Activated CD8-positive, alpha-beta memory T cell treated with anti-CD3 and anti-CD28 coated beads, Interleukin-2, amount 10 ng/mL, durations not matched to agents 7 days and 5 days (primary cell): ENCODE results near the gene IFNW1. TPM values are rescaled to one million over a fixed set of nuclear protein-coding genes. Genes with fewer than 3 reads are reported as not detected.
A peak's percentile ranks its signal among the peaks of the same experiment; 100 is the strongest.
"Not testable (repeated sequence)": the region's sequence is repeated elsewhere in the genome, so short reads cannot be mapped to it uniquely, and the experiment has no call there.

Experiments
- ATAC-seq: fragments of 150-1000 bp; cut with Tn5 transposase; one replicate; pipeline ENCODE4 v1.10.0; 2021; ENCODE audit warnings: moderate library complexity
- CTCF ChIA-PET: fragments of 350-600 bp; sonication (Branson Sonifier 250); formaldehyde crosslinking; loops from one replicate; lab custom pipeline; 2021; ENCODE audit warnings: antibody characterized with exemption; lab: Charles Lee
- DNase-seq: peaks from one replicate; pipeline ENCODE4 v3.0.0-alpha.2; 2020
- H3K27ac Mint-ChIP-seq: one replicate; pipeline ENCODE4 v1.8.0; 2021; ENCODE audit warnings: mild to moderate bottlenecking, mixed read lengths
- H3K27me3 Mint-ChIP-seq: one replicate; pipeline ENCODE4 v1.8.0; 2021; ENCODE audit warnings: mixed read lengths
- H3K36me3 Mint-ChIP-seq: one replicate; pipeline ENCODE4 v1.8.0; 2021; ENCODE audit warnings: mild to moderate bottlenecking, mixed read lengths
- H3K4me1 Mint-ChIP-seq: one replicate; pipeline ENCODE4 v1.8.0; 2021; ENCODE audit warnings: mixed read lengths
- H3K4me3 Mint-ChIP-seq: one replicate; pipeline ENCODE4 v1.8.0; 2021; ENCODE audit warnings: mild to moderate bottlenecking, moderate library complexity, mixed read lengths
- H3K9me3 Mint-ChIP-seq: one replicate; pipeline ENCODE4 v1.8.0; 2022; ENCODE audit warnings: low read depth, mixed read lengths
- total RNA-seq, 2 experiments: library from RNA; stranded (reverse); gene quantifications; one replicate each; pipeline ENCODE4 v1.2.3, GENCODE V29; 2021

Gene IFNW1
- total RNA-seq = under 1 TPM in 1 of 2 experiments, not detected in 1; 0.23 TPM

DNA sequence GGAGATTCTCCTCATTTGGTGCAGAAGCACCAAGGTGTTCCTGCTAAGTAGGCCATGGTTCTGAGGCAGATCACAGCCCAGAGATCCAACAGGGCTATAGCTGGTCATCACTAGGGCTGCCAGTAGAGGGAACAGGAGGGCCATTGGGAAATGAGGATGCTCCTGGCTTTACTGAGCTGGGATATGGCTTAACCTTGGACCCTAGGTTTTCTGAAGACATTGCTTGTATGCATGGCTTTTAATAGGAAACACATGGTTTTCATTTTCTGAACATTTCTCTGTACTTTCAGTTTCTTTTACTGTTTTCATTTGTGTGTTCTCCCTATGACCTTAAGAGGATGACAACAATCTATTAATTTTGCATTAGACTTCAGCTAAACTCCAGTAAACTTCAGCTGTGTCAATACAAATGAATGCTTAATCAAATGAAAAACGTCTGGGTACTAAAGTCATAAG, at the start of gene IFNW1:
IFNW1 (minus strand) TSS at position 406 of the 456 bp plus-strand sequence; CDS start at position 144, 262 bp downstream.
- DNase-seq (no peak), ATAC-seq (peak; percentile 53)
- Mint-ChIP-seq H3K27me3 (peaks cover 3% of the 10 kb centered on the region), H3K9me3 (peaks cover 4% of the 10 kb centered on the region), H3K4me3 (no peak within 1 kb of the TSS), H3K36me3 (peaks cover 19% of the 10 kb centered on the region), H3K27ac (peak within 1 kb of the TSS; percentile 24), H3K4me1 (peaks cover 35% of the 10 kb centered on the region)
- CTCF ChIA-PET = interaction anchor here (0.8 to 1.6 kb wide), 3 partner anchors 9 to 42 kb away, joined by 3 to 4 read pairs (median 3); no protein-coding TSS in a partner anchor

DNA sequence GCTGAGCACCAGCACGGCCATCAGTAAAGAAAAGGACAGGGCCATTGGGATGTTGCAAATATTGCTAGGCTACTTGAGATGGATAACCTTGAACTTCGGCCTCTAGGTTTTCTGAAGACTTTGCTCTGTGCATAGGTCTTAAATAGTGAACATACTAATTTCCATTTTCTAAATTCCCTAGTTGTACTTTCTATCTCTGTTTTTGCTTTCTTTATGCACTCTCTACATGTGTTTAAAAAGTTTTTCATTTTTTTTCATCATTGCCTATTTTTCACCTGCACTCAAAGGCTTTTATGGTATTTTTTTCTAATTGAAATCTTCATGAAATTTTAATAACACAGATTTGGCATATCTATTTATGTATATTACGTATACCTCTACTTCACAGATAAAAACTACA, 45.9 kb upstream of the IFNW1 start, which contains the start of gene IFNA4:
IFNA4 (minus strand) TSS at position 101 of the 400 bp plus-strand sequence; CDS start at position 45, 56 bp downstream.
- not testable (repeated sequence) for H3K9me3 Mint-ChIP-seq, H3K4me3 Mint-ChIP-seq, H3K36me3 Mint-ChIP-seq, ATAC-seq, DNase-seq, H3K27ac Mint-ChIP-seq
- peaks cover 16% of the 10 kb centered on the region for H3K27me3 Mint-ChIP-seq
- CTCF ChIA-PET = interaction anchor here (1.4 kb wide), 1 partner anchor 65 kb away, joined by 3 read pairs; no protein-coding TSS in a partner anchor
- H3K4me1 Mint-ChIP-seq = peaks cover 12% of the 10 kb centered on the region

DNA sequence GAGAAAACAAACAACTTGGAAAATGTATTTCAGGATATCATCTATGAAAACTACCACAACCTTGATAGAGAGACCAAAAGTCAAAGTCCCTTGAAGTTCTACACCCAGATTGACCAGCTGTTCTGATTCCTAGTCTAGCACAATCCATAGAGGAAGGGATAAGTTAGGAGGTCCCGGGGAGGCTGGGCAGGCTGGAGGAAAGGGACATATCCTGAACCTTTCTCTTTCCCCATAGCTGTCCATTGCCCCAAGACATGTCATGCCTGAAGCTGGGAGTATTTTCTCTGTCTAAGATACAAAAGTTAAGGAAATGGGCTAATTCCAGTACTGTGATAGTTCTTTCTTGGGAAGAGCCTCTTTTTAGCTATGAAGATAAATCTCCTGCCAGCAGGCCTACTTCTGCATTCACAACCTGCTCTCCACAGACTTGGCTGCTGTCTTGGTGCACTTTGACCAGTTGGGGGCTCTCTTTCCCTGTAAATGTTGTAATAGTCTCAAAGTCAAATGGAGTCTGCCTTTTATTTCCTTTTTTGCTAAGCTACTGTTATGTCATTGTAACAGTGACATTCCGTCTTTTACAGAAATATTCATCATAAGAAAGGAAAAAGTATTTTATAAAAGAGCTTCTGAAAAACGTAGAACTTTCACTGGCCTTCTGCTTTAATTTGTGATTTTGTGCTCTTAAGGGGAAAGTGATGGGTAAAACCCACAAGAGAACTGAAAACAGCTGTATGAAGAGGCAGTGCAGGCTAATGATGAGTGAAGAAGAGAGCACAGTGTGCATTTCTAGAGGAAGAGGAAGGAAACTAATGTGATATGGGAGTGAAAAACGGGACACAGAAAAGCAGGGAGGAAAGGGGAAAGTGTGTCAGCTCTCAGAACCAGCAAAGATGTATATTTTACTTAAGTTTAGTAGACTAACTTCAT, 41.4 kb upstream of the IFNW1 start:
- H3K27ac Mint-ChIP-seq = not testable (repeated sequence)
- peak; percentile 56 for DNase-seq

DNA sequence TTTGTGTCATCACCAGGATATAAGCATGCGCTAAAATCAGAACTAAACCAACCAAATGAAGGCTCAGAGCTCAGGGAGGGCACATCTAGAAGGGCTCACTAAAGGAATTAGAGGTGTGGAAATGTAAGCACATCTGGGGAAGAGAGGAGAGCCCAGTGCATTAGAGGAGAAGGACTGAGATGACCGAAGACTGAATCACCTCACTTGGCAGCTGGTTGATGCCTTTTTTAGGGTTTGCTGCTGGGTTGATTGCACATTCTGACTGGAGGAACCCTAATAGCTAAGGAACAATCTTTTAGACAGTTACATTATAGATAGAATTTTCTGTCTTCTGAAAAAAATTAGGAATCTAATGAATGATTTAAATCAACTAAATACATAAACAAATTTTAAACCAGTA, 33.0 kb upstream of the IFNW1 start:
- ATAC-seq (no peak), DNase-seq (no peak)
- H3K27ac Mint-ChIP-seq = no peak overlapping the region
- CTCF ChIA-PET = interaction anchor here (1.1 to 2.8 kb wide), 3 partner anchors 9 to 21 kb away, joined by 5 to 17 read pairs (median 6); no protein-coding TSS in a partner anchor
- no peaks in the 10 kb centered on the region for H3K9me3 Mint-ChIP-seq
- no peaks in the 10 kb centered on the region for H3K36me3 Mint-ChIP-seq
- H3K4me1 Mint-ChIP-seq = no peaks in the 10 kb centered on the region
- H3K4me3 Mint-ChIP-seq = no peak overlapping the region
- peaks cover 12% of the 10 kb centered on the region for H3K27me3 Mint-ChIP-seq

More for the DNA sequence above, 41.4 kb upstream of the IFNW1 start:
- not testable (repeated sequence) for H3K4me3 Mint-ChIP-seq, H3K36me3 Mint-ChIP-seq, H3K9me3 Mint-ChIP-seq
- H3K27me3 Mint-ChIP-seq = peaks cover 10% of the 10 kb centered on the region
- peak; percentile 93 for ATAC-seq
- H3K4me1 Mint-ChIP-seq = peaks cover 12% of the 10 kb centered on the region
- CTCF ChIA-PET = interaction anchor here (0.6 to 3.0 kb wide), 23 partner anchors 9 to 272 kb away, joined by 3 to 18 read pairs (median 5); no protein-coding TSS in a partner anchor

DNA sequence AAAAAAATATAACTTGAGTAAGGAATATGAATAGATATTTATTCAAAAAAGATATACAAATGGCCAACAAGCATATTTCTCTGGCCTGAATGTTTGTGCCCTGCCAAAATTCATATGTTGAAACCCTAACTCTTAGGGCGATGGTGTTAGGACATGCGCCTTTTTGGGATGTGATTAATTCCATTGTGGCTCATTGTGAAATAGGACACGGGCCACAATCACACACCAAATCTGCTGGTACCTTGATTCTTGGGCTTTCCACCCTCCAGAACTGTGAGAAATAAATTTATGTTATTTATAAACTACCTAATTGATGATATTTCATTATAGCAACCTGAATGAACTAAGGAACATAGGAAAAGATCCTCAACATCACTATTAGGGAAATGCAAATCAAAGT, 30.5 kb upstream of the IFNW1 start:
- Mint-ChIP-seq H3K4me1 (no peaks in the 10 kb centered on the region), H3K9me3 (no peaks in the 10 kb centered on the region), H3K27me3 (peaks cover 13% of the 10 kb centered on the region), H3K27ac (no peak overlapping the region), H3K36me3 (no peaks in the 10 kb centered on the region), H3K4me3 (no peak overlapping the region)
- DNase-seq (no peak), ATAC-seq (no peak)
- CTCF ChIA-PET = no interaction called here

- ATAC-seq (no peak), DNase-seq (no peak)
- CTCF ChIA-PET = no interaction called here
- no peak overlapping the region for H3K4me3 Mint-ChIP-seq
- H3K27ac Mint-ChIP-seq = no peak overlapping the region
- H3K36me3 Mint-ChIP-seq = no peaks in the 10 kb centered on the region
- no peaks in the 10 kb centered on the region for H3K4me1 Mint-ChIP-seq
- peaks cover 10% of the 10 kb centered on the region for H3K27me3 Mint-ChIP-seq
- no peaks in the 10 kb centered on the region for H3K9me3 Mint-ChIP-seq
Measured at GRCh38 chr9:21171351-21171750, 29.7 kb upstream of the IFNW1 start.

DNA sequence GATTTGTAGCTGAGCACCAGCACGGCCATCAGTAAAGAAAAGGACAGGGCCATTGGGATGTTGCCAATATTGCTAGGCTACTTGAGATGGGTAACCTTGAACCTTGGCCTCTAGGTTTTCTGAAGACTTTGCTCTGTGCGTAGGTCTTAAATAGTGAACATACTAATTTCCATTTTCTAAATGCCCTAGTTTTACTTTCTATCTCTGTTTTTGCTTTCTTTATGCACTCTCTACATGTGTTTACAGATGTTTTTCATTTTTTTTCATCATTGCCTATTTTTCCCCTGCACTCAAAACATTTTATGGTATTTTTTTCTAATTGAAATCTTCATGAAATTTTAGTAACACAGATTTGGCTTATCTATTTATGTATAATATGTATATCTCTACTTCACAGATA, 24.9 kb upstream of the IFNW1 start, which contains the start of gene IFNA21:
IFNA21 (minus strand) TSS at position 101 of the 400 bp plus-strand sequence; CDS start at position 53, 48 bp downstream.
- H3K9me3 Mint-ChIP-seq, H3K36me3 Mint-ChIP-seq, H3K4me3 Mint-ChIP-seq, H3K27ac Mint-ChIP-seq, H3K27me3 Mint-ChIP-seq, H3K4me1 Mint-ChIP-seq, DNase-seq, ATAC-seq: not testable (repeated sequence)
- CTCF ChIA-PET = interaction anchor here (1.1 kb wide), 1 partner anchor 17 kb away, joined by 3 read pairs; no protein-coding TSS in a partner anchor

DNA sequence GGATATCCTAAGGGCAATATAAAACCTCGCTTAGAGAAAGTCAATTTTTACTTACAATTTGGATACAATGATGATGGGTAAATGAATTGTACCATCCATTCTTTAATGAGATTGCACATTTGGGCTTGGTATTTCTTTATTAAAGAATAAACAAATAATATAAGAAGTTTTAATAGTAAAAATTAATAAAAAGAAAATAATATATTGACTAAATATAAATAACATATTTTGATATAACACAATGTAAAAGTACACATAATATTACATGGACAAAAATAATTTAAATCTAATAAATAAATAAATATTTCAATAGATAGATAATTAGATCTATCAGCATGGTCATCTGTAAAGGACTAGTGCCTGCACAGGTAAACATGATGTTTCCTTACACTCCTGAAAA, 23.9 kb upstream of the IFNW1 start:
- CTCF ChIA-PET = no interaction called here
- Mint-ChIP-seq H3K9me3 (peaks cover 3% of the 10 kb centered on the region), H3K27me3 (peaks cover 3% of the 10 kb centered on the region), H3K4me1 (peaks cover 14% of the 10 kb centered on the region), H3K27ac (no peak overlapping the region), H3K36me3 (peaks cover 11% of the 10 kb centered on the region), H3K4me3 (no peak overlapping the region)
- DNase-seq (no peak), ATAC-seq (no peak)

GRCh38 chr9:21160178-21160577, 18.5 kb upstream of the IFNW1 start:
- peak; percentile 94 for ATAC-seq
- CTCF ChIA-PET = interaction anchor here (0.7 to 2.1 kb wide), 3 partner anchors 23 to 69 kb away, joined by 3 to 18 read pairs (median 4); no protein-coding TSS in a partner anchor
- H3K4me3 Mint-ChIP-seq = peak overlapping the region; percentile 44

GRCh38 chr9:21155501-21155900, 13.9 kb upstream of the IFNW1 start:
- Mint-ChIP-seq H3K4me1 (peaks cover 35% of the 10 kb centered on the region), H3K4me3 (no peak overlapping the region), H3K36me3 (peaks cover 12% of the 10 kb centered on the region), H3K27me3 (peaks cover 3% of the 10 kb centered on the region), H3K9me3 (peaks cover 5% of the 10 kb centered on the region), H3K27ac (no peak overlapping the region)
- no peak for ATAC-seq
- no peak for DNase-seq
- CTCF ChIA-PET = interaction anchor here (1.0 kb wide), 1 partner anchor 241 kb away, joined by 3 read pairs; no protein-coding TSS in a partner anchor

More at GRCh38 chr9:21160178-21160577, 18.5 kb upstream of the IFNW1 start:
- H3K27ac Mint-ChIP-seq = peak overlapping the region; percentile 81
- H3K9me3 Mint-ChIP-seq = peaks cover 8% of the 10 kb centered on the region
- H3K36me3 Mint-ChIP-seq = peaks cover 23% of the 10 kb centered on the region
- DNase-seq = peak; percentile 88
- H3K27me3 Mint-ChIP-seq = no peaks in the 10 kb centered on the region
- peaks cover 42% of the 10 kb centered on the region for H3K4me1 Mint-ChIP-seq

- ATAC-seq = peak; percentile 90
- H3K9me3 Mint-ChIP-seq = peaks cover 5% of the 10 kb centered on the region
- DNase-seq = peak; percentile 53
- peak overlapping the region; percentile 18 for H3K4me3 Mint-ChIP-seq
- peaks cover 3% of the 10 kb centered on the region for H3K27me3 Mint-ChIP-seq
- peaks cover 25% of the 10 kb centered on the region for H3K4me1 Mint-ChIP-seq
- H3K36me3 Mint-ChIP-seq = peaks cover 12% of the 10 kb centered on the region
- CTCF ChIA-PET = interaction anchor here (0.8 to 2.0 kb wide), 12 partner anchors 9 to 633 kb away, joined by 3 to 10 read pairs (median 4); partner anchors contain the start of gene IFNW1
- peak overlapping the region; percentile 66 for H3K27ac Mint-ChIP-seq
Measured at GRCh38 chr9:21154018-21154608, 12.5 kb upstream of the IFNW1 start.

DNA sequence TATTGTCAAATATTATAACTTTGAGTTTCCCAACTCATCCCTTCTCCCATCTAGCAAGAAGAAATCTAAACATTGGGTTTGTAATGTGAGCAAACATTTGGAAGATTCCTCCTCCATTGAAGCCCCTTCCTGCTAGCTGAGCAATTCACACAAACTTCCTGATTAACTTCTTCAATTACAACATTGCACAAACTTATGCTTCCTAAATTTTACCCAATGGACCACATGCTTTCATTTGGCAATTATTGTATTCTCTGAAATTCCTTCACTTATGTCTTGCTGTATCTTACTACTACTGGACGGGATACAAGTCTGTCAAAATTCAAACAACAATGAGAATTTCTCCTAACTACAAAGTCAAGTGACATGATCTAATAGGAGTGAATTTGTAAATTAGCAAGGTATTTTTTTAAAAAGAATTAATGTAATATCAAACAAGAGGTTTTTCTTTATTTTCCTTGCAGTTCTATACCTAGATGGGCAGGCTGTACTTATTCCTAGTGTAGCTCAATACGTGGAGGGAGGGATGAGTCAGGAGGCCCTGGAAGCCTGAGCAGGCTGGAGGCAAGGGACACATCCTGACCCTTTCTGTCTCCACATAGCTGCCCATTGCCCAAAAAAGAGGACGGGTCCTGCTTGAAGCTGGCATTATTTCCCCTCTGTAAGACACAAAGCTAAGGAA, 11.8 kb upstream of the IFNW1 start:
- Mint-ChIP-seq H3K27ac (no peak overlapping the region), H3K4me3 (no peak overlapping the region), H3K4me1 (peaks cover 20% of the 10 kb centered on the region), H3K9me3 (peaks cover 6% of the 10 kb centered on the region), H3K27me3 (peaks cover 3% of the 10 kb centered on the region), H3K36me3 (peaks cover 14% of the 10 kb centered on the region)
- CTCF ChIA-PET = interaction anchor here (0.8 to 2.0 kb wide), 12 partner anchors 9 to 634 kb away, joined by 3 to 10 read pairs (median 4); partner anchors contain the start of gene IFNW1
- ATAC-seq (peak; percentile 21), DNase-seq (no peak)
